ENCODE results near the gene IMP4.
A peak's percentile ranks its signal among the peaks of the same experiment; 100 is the strongest.

IMP4 gene

DNA sequence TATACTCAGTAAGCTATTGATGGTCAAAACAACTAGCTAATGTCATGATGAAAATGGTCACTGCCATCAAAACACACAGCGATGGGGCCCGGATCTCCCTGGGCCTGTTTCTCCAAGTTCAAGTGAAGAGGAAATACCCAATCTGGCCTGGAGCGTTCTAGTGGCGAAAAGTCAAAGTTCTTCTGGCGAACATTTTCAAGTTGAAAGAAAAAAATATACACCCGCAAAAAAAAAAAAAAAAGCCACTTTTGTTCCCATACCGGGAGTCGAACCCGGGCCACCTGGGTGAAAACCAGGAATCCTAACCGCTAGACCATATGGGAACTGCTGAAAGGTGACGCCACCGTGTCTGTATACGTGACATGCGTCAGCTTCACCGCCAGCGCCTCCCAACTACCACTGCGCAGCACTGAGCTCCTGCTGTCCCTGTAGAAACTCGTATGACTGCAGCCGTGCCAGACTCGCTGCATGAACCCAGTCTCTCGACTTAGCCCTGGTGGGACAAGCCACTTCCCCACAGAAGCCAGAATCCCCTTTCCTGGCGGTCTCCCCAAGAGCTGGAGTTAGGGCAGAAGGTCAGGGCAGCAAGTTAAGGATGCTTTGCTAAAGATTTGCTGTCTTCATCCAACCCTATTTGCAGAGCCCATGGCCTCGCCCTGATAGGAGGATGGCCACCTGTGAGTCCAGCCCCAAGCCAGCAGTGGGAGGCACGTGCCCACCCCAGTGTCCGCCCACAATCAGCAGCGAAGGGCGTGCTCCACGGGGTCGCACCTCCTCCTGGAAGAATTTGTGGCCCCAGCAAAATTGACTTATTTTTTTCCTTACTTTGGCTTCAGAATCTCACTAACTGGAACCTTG is 5.6 kb upstream of the IMP4 start:
- DNase-seq, result peak; percentile 53

DNA sequence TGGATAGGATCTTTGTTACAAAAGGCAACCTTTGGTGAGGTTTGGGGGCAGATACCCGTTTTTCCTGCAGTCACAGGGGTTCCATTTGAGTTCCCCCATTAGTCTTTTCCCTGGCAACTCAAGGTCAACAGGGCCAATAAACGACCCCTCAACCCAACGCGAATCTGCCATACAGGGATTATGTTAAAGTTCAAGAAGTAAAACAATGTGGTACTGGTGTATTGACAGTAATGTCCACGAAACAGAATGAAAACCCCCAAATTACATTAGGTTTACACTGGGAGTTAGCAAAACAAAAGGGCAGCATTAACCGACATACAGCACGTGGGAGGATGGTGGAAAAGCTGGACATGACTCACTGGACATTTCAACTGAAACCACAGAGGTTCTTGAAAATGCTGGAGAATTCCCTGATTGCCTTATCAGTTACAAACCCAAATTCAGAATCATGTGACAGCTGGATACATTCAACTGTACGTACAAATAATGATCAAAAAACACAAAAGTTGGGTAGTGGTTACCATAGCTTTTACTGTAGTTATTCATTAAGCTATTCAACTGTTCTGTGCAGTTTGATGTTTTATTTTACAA is 4.9 kb upstream of the IMP4 start:
- peak; percentile 46 for DNase-seq

- no peak for DNase-seq
These were observed 3.8 kb upstream of the IMP4 start for GRCh38 chr2:130338793-130339345.

GRCh38 chr2:130339885-130340745 is 2.6 kb upstream of the IMP4 start:
- no peak for DNase-seq

DNA sequence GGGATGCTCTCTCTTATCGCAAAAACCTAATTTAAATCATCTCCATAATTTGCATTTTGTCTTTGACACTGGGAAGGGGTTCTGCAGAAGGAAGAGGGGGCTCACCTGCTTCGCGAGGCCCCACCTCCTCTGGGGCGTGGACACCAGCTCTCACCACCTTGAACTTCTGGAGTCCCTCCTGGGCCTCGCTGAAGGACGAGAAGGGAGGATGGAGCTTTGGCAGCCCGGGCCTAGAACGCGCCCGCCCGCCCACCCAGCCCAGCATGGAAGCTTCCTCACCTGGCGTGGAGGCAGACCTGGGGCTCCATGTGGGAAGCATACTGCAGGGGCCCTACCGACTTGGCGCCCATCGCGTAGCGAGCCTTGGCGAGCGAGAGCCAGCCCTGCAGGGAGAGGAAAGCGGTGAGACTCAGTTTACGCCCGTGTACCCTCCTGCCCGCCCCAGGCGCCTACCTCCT is 1.1 kb upstream of the IMP4 start:
- DNase-seq, result peak; percentile 33

DNA sequence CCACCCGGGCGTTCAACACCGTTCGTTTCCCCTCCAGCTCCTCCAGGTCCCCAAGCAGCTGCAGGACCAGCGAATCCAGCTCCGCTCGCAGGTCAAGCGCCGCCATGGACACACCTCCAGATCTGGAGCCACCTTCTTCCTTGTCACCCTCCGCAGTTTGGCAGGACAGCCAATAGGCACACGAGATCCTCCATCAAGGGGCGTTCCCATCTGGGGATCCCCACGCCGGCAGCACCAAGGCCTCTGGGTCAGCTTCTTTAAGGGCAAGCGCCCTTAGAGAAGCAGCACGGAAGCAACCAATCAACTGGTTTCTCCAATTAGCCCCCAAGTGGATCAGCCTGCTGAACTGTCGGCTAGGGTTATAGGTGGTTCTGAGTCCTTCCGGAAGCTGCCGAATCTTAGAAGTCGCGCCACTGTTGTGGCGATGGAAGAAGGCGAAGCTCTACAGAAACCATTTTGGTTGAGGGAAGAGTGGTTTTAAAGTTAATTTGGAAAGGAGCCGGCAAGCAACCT is 621 bp upstream of the IMP4 start:
- peak; percentile 80 for DNase-seq

DNA sequence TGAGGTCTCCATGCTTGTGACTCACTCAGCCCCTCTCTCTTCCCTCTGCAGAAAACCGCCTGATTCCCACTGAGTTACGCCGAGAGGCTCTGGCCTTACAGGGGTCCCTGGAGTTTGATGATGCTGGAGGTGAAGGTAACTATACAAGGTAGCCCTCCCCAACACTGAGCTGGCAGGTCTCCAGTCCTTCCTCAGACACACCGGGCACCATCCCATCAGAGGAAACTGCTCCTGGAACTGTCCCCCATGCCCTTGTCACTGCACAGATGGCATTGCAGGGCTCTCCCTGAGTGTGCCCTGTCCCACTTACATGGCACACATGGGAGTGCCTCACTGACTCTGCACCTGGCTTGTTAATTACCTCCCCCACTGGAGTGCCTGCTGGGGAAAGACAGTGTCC is 1.9 kb downstream of the IMP4 start:
- DNase-seq, result no peak

DNA sequence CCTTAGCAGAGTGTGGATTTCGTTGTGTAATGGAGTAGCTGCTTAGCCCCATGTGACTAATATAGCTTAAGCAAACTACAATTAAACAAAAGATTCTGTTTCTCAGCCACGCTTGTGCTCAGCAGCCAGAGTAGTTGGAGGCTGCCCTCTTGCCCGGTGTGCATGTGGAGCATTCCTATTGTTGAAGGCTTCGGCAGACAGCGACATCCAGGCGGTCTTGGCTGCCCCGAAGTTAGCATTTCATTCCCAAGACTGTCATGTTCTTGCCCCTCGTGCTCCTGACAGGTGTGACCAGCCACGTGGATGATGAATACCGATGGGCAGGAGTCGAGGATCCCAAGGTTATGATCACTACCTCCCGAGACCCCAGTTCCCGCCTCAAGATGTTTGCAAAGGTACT is 2.4 kb downstream of the IMP4 start:
- DNase-seq, result no peak

DNA sequence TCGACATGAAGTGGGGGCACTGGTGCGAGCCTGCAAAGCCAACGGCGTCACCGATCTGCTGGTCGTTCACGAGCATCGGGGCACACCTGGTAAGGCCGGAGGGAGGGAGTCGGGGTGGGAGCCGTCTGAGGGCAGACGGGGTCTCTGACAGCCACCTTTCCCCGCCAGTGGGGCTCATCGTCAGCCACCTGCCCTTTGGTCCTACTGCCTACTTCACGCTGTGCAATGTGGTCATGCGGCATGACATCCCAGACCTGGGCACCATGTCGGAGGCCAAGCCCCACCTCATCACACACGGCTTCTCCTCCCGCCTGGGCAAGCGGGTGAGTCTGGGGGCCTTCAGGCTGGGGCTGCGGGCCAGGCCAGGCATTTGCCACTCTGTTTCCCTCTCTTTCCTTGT is 2.9 kb downstream of the IMP4 start:
- no peak for DNase-seq

DNA sequence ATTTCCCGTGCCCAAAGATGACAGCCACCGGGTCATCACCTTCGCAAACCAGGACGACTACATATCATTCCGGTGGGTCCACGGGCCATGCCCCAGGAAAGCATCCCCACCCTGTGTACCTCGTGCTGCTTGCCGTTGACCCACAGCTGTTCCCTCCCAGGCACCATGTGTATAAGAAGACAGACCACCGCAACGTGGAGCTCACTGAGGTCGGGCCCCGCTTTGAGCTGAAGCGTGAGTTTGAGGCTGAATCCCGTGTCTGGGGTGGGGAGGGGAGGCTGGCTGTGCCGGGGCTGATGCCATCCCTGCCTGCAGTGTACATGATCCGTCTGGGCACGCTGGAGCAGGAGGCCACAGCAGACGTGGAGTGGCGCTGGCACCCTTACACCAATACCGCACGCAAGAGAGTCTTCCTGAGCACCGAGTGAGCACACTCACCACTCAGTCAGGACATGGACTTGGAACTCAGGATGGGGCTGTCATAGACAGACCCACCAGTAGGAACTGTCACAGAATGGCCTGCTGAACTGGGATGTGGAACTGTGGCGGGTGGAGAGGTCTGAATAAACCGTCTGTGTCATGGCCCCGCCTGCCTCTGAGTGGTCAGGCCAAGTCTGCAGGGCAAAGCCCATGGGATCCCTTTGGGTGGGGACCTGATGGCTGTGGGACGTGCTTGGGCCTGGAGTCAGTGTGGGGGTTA is 3.5 kb downstream of the IMP4 start:
- DNase-seq, result no peak

GRCh38 chr2:130346741-130347066 is 4.0 kb downstream of the IMP4 start:
- DNase-seq, result no peak

- DNase-seq, result no peak
These were observed 4.7 kb downstream of the IMP4 start for GRCh38 chr2:130347220-130347925.

DNA sequence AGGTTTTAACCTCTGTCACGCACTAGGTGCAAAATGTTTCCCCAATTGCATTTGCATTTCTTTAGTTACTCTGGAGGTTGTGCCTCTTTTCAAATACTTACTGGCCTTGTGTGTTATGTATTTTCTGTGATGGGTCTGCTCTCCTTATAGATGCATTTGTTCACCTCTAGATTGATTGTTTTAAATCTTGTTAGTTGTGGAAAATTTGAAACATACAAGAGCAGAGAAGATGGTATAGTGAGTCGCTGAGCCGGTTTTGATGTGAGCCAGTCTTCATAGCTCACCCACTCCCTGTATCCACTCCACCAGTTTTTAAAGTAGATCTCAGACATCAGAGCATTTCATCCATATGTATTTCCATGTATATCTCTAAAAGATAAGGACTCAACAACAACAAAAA is 6.5 kb downstream of the IMP4 start:
- DNase-seq, result no peak

GRCh38 chr2:130351711-130352110 is 9.0 kb downstream of the IMP4 start:
- DNase-seq, result no peak

GRCh38 chr2:130352237-130352636 is 9.5 kb downstream of the IMP4 start:
- DNase-seq, result no peak

DNA sequence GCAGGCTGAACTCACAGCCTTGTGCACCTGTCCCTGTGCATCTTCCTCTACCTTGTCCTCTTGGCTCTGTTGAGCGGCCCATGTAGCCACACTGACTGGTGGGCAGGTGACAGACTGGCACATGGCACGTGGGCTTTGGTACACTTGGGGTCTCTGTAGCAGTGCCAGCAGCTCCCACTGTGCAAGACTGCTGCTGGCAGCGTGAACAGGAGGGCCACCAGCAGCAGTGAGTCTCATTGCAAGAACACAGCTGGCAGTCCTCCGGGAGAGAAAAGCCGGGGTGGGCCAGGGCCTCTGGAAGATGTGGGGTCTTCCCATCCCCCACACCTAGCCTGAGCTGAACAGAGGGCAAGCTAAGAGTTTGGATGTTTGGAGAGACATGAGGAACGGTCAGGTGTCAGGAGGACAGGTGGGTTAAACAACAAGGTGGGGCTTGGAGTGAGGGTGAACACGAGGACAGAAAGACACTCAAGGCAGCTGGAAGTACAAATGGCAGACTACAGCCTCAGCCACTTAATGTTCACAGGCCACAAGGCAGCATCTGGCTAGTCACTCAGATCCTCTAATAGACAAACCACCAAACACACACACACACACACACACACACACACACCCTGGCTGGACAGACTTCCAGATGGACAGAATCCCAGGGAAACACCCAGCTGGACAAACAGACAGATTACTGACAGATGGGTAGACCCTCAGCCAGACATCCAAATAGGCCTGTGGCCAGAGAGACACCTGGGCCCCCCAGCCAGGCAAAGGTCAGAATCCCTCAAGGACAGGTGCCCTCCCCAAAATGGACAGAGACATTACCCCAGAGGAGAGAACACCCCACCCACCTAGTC is 10.8 kb downstream of the IMP4 start:
- DNase-seq, result no peak

DNA sequence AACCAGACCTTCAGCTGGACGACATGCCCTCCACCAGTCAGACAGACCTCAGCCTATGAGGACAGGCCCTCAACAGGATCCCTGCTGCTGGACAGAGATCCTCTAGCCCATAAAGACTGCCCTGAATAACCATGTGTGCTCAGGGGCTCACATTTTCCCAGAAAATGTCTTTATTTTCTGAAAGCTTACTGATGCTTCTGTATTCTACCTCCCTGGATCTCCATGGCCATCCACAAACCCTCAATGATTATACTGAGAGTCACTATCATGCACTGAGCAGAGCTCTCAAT is 11.4 kb downstream of the IMP4 start:
- no peak for DNase-seq

GRCh38 chr2:130355172-130355577 is 12.5 kb downstream of the IMP4 start:
- no peak for DNase-seq

DNA sequence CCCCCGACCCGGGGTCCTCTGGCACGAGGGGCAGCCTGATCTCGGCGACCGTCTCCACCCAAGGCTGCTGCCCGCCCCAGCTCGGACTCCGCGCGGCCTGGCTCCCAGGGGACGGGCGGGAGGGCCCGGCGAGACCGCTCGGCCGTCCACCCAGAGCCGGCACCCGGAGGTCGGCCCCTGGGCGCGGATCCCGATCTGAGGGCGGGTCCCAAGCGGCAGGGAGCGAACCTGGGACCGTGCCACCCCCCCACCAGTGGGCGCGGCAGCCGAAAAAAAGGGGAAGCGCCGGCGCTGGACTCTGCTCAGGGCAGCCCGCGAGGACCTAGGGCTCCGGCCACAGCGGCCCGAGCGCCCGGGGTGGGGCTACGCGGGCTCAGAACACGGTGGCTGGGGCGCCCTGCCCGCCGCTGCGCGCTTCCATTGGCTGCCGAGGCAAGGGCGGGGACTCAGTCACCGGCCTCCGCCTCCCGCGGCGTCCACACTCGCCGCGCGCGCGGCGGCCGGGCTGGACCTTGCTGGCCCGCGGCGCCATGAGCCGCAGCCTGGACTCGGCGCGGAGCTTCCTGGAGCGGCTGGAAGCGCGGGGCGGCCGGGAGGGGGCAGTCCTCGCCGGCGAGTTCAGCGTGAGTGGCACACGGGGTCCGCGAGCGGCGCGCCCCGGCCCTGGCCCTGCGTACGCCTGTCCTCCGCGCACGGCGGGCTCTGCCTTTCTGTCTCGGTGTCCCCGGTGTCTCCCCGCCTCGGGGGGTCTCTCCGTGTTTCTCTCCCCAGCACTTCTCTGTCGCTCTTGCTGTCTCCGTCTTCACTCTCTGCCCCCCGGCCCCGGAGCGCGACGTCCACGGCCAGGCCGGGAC is 13.1 kb downstream of the IMP4 start, which contains the start of gene PTPN18:
Gene PTPN18, plus strand, starts transcription at position 479 of the 854 bp plus-strand sequence. Its CDS starts 52 bp downstream, at position 531.
- DNase-seq, result peak; percentile 67

DNA sequence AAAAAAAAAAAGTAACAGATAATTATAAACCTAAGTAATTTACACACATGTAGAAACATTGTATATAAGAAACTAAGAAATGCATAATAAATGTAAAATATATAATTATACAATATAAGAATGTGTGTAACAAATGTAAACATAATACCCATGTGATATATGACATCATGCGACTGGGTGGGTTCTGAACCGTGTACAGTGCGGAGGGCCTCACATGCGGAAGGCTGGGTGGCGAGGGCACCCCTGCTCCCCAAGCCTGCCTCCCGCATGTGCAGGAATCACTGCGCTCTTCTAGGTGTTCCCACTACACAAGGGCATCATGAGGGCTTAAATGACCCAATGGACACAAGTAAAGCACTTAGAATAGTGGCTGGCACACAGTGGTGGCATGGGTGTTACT is 15.2 kb downstream of the IMP4 start:
- no peak for DNase-seq
